Measurements from ENCODE around the gene CRABP2. TPM values are rescaled to one million over a fixed set of nuclear protein-coding genes. Genes with fewer than 3 reads are reported as not detected.

Gene CRABP2
- total and polyA plus RNA-seq, 2 of the 13 experiments (the other 11 are each of a cell fraction or from before 2014, with no cell fraction given): 0.40 to 0.60 TPM

DNA sequence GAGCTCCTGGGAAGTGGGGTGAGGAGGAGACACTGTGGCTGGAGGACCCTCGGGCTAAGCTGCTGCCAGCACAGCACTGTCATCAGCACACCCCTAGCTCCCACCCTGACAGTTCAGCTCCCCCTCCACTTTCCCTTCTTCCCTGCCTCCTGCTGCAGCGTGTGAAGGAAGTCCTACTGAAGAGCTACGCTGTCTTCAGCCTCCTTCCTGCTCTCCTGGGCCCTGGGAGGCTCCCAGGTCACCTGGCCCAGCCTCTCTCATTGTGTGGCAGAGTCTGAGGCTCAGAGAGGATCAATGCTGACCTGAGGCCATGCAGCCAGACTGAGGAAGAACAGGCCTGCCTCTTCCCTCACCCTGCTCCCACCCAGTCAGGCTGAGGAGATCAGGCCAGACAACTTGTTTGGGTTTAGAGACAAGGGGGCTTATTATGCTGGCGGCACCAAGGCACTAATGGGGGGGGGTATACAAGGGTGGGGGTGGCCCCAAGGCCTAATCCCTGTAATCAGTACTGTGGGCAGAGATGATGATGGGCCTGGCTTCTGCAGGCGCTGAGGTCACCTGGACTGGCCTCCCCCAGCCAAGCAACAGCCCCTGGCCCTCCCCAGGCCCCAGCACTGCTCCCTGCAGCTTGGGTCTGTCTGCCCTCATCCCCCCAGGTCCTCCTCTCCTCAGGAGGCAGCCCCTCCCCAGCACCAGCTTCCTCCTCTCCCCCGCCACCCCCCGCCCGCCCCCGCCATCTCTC is 37.2 kb downstream of the CRABP2 start (continued):
- TF ChIP-seq, protein P1, sequence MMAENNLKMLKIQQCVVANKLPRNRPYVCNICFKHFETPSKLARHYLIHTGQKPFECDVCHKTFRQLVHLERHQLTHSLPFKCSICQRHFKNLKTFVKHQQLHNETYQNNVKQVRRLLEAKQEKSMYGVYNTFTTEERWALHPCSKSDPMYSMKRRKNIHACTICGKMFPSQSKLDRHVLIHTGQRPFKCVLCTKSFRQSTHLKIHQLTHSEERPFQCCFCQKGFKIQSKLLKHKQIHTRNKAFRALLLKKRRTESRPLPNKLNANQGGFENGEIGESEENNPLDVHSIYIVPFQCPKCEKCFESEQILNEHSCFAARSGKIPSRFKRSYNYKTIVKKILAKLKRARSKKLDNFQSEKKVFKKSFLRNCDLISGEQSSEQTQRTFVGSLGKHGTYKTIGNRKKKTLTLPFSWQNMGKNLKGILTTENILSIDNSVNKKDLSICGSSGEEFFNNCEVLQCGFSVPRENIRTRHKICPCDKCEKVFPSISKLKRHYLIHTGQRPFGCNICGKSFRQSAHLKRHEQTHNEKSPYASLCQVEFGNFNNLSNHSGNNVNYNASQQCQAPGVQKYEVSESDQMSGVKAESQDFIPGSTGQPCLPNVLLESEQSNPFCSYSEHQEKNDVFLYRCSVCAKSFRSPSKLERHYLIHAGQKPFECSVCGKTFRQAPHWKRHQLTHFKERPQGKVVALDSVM (CRISPR knock-in tag; IDR thresholded peaks at IDR 0.05): peak; percentile 41; the same call in 1 of the 2 replicates
- no peak for TF ChIP-seq ZNF7 (CRISPR knock-in tag; IDR thresholded peaks at IDR 0.05)
- no peak for TF ChIP-seq ZNF12 (CRISPR knock-in tag; IDR thresholded peaks at IDR 0.05)
- no peak for TF ChIP-seq ZNF607 (CRISPR knock-in tag; IDR thresholded peaks at IDR 0.05; ENCODE audit: borderline replicate concordance)
- TF ChIP-seq, protein P2, sequence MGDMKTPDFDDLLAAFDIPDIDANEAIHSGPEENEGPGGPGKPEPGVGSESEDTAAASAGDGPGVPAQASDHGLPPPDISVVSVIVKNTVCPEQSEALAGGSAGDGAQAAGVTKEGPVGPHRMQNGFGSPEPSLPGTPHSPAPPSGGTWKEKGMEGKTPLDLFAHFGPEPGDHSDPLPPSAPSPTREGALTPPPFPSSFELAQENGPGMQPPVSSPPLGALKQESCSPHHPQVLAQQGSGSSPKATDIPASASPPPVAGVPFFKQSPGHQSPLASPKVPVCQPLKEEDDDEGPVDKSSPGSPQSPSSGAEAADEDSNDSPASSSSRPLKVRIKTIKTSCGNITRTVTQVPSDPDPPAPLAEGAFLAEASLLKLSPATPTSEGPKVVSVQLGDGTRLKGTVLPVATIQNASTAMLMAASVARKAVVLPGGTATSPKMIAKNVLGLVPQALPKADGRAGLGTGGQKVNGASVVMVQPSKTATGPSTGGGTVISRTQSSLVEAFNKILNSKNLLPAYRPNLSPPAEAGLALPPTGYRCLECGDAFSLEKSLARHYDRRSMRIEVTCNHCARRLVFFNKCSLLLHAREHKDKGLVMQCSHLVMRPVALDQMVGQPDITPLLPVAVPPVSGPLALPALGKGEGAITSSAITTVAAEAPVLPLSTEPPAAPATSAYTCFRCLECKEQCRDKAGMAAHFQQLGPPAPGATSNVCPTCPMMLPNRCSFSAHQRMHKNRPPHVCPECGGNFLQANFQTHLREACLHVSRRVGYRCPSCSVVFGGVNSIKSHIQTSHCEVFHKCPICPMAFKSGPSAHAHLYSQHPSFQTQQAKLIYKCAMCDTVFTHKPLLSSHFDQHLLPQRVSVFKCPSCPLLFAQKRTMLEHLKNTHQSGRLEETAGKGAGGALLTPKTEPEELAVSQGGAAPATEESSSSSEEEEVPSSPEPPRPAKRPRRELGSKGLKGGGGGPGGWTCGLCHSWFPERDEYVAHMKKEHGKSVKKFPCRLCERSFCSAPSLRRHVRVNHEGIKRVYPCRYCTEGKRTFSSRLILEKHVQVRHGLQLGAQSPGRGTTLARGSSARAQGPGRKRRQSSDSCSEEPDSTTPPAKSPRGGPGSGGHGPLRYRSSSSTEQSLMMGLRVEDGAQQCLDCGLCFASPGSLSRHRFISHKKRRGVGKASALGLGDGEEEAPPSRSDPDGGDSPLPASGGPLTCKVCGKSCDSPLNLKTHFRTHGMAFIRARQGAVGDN (CRISPR knock-in tag; IDR thresholded peaks at IDR 0.05): peak; percentile 9; the same call in 1 of the 2 replicates
